AG10803 (cell line): ENCODE measurements around the gene RAD51B.

Source experiments
- DNase-seq: peaks from one replicate; pipeline ENCODE4 v3.0.0; 2010; ENCODE audit warnings: low read depth
- H3K4me3 ChIP-seq: 2 replicates; pipeline ENCODE4 v1.5.1; 2011; ENCODE audit warnings: mild to moderate bottlenecking, low read length, control low read depth
- TF ChIP-seq, protein P1 (sequence below): conservative IDR thresholded peaks from 2 replicates; pipeline ENCODE4 v1.5.1; 2011; ENCODE audit warnings: mild to moderate bottlenecking, low read length, control low read depth, inconsistent platforms

Gene RAD51B

DNA sequence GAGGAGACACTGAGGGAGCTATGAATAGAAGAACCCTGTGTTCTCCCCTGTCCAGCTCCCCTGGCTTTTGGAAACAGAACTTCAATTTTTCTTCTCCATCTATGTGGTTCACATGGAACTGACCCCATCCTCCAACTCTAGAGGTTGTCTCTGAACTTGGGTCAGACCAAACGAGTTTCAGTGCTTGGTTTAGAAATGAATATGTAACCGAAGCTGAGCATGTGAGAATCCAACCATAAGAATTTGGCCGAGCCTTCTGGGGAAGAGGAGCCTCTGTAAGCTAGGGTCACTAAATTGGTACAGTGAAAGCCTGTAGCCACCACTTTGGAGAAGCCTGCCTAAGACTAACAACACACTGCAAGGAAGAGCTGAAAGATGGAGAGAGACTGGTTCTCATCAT, 508.9 kb downstream of the RAD51B start:
- no peak overlapping the region for H3K4me3 ChIP-seq
- DNase-seq: no peak
- TF ChIP-seq, protein P1, sequence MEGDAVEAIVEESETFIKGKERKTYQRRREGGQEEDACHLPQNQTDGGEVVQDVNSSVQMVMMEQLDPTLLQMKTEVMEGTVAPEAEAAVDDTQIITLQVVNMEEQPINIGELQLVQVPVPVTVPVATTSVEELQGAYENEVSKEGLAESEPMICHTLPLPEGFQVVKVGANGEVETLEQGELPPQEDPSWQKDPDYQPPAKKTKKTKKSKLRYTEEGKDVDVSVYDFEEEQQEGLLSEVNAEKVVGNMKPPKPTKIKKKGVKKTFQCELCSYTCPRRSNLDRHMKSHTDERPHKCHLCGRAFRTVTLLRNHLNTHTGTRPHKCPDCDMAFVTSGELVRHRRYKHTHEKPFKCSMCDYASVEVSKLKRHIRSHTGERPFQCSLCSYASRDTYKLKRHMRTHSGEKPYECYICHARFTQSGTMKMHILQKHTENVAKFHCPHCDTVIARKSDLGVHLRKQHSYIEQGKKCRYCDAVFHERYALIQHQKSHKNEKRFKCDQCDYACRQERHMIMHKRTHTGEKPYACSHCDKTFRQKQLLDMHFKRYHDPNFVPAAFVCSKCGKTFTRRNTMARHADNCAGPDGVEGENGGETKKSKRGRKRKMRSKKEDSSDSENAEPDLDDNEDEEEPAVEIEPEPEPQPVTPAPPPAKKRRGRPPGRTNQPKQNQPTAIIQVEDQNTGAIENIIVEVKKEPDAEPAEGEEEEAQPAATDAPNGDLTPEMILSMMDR: no peak

DNA sequence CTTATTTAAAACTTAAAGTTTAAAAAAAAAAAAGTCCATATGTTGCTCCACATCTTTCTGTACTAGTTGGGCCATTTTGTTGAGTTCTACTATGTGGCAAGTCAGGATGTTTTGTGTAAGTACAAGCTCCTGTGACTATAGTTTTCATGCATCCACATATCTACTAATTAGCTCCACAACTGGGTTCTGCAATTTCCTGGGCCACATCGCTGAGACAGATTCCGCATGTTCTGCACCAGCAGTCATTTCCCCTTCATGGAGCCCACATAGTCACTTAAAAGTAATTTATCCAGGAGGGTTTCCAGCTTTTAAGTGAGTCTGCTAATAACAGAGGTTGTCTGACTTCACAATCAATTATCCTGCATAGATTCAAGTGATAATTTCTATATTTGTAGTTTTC, 511.8 kb downstream of the RAD51B start:
- TF ChIP-seq, protein P1: no peak
- DNase-seq: no peak
- no peak overlapping the region for H3K4me3 ChIP-seq

DNA sequence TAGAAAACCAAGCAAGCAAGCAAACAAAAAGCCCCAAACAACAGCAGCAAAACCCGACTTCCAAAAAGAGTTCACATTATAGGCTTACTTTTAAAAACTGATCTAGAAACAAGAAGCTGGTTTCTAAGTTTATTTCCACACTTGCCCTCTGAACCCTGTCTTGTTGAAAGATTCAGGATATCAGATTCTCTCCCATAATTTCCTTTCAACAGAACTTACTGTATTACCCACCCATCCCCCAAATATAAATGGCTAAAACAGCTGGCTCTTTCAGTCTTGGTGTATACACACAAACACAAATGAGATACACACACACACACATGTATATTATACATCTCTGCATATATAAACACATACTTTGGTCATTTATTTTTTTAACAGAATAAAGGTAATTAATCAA, 512.4 kb downstream of the RAD51B start:
- H3K4me3 ChIP-seq: no peak overlapping the region
- no peak for DNase-seq
- TF ChIP-seq, protein P1: no peak

DNA sequence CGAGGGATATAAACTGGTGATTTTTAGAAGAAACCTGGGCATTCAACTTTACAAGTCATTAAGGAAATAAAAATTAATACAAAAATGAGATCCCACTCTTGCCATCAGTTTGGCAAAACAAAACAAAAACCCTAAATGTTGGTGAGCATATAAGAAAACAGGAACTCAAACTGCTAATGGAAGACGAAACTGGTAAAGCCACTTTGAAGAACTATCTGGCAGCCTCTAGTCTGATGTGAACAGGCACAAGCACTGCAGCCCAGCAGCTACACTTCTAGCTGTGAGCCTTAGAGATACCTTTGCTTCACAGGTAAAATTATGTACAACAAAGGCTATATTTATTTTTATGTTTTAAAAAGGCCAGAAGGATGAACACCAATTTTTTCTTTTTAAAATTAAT, 513.7 kb downstream of the RAD51B start:
- no peak overlapping the region for H3K4me3 ChIP-seq
- TF ChIP-seq, protein P1: no peak
- DNase-seq: no peak

DNA sequence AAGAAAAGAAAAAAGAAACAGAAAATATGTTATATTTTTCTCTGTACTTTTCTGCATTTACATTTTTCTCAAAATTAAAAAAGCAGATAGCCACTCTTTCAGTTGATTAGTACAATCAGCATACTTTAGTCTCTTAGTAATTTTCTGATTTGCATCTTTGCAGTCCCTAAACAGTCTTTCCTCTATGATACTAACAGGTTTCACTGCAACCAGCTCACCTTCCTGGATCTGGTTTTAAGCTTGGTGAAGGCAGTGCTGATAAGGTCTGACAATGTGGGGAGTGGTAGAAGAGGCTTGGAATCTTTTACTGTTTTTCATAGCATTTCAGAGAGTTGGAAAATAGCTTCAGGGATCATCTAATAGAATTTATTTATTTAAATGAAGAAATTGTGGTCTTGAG, 515.7 kb downstream of the RAD51B start:
- TF ChIP-seq, protein P1: no peak
- DNase-seq: no peak

DNA sequence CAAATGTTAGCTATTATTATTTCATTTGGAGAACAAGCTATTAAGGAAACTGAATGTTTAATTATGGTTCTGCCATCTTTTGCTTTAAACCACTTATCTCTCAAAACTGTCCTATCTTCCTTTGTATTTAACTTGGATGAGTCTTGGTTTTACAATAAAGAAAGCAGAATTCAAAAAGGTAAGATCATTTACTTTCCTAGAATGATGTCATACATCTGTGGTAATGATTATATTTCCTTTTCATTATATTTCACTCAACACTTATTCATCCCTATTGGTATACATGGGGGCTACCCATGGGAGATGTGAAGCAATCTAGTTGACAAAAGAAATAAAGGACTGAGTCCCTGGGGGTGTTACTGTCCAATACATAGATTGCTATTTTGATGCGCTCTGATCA, 516.6 kb downstream of the RAD51B start:
- no peak for DNase-seq
- TF ChIP-seq, protein P1: no peak

More for the DNA sequence above, 515.7 kb downstream of the RAD51B start:
- no peak overlapping the region for H3K4me3 ChIP-seq

DNA sequence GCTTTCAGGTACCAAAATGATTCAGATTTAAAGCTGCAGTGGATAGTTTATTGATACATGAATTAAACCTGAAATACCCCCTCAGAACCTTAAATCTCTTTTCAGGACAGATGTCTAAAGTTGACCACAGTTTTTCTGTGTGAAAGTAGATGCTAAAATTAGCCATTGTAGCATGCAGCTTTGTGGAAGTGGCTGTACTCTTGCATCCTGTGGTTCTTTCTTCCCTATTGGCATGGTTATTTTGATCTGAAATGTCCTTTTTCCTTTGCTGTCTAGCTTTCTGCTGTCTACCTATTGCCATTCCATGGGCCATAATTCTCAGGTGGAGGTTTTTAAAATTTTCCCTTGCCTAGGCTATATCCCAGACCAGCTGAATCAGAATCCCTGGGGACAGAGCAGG, 517.7 kb downstream of the RAD51B start:
- no peak overlapping the region for H3K4me3 ChIP-seq
- no peak for DNase-seq
- TF ChIP-seq, protein P1: no peak

More for the DNA sequence above, 516.6 kb downstream of the RAD51B start:
- no peak overlapping the region for H3K4me3 ChIP-seq
